ENCODE data around the gene PLEKHB2. TPM values are rescaled to one million over a fixed set of nuclear protein-coding genes. Genes with fewer than 3 reads are reported as not detected.

PLEKHB2 gene, protein sequence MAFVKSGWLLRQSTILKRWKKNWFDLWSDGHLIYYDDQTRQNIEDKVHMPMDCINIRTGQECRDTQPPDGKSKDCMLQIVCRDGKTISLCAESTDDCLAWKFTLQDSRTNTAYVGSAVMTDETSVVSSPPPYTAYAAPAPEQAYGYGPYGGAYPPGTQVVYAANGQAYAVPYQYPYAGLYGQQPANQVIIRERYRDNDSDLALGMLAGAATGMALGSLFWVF
- 53.9 and 54.2 TPM in 2 replicates for total RNA-seq
- long read RNA-seq, full-length matches to known transcripts = 148 of 570 reads
- long read RNA-seq, partial matches to known transcripts = 5 of 570 reads
- long read RNA-seq, other reads (novel, unspliced or antisense) = 417 of 570 reads

DNA sequence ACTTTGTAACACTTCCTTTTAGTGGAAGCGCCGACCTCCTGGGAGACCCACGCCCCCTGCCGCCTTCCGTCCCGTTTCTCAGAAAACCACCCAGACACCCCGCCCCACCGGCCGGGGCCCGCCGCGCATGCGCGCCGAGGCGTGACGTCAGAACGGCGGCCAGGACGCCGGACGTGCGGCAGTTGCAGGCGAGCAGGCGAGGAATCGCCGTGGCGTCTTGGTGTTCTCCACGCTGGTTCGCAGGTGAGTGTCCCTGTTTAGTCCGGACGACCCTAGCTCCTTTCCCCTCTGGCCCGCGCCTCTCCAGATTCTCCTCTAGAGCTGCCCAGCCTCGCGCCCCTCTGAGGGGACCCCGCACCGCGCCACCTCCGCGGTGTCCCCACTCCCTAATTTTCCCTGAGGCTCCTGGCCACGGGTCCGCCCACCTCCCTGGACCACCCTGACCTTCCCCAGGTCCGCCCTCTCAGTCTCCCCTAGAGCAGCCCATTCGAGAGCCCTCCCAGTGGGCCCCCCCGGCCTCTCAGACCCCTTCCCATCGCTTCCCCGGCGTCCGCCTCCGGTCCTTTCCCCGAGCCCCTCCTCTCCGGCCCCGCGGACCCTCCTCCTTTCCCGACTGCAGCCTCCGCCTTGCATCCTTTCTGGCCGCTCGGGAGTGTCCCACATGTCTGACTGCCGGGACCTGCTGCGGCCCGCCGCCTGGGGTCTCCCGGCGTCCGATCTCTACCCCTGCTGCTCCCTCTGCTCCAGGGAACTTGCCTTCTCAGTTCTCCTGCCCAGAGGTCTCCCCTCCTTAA, at the start of gene PLEKHB2:
Gene PLEKHB2, plus strand, starts transcription at position 181 of the 794 bp plus-strand sequence. CDS start 15,606 bp downstream, outside the sequence.
- Mint-ChIP-seq H3K4me1 (ENCODE audit: unreplicated experiment) (peaks cover 34% of the 10 kb centered on the region), H3K9me3 (ENCODE audit: unreplicated experiment) (no peaks in the 10 kb centered on the region), H3K36me3 (ENCODE audit: unreplicated experiment) (peaks cover 9% of the 10 kb centered on the region), H3K27ac (ENCODE audit: unreplicated experiment) (peak within 1 kb of the TSS; percentile 97), H3K27me3 (ENCODE audit: unreplicated experiment) (no peaks in the 10 kb centered on the region), H3K4me3 (ENCODE audit: unreplicated experiment) (peak within 1 kb of the TSS; percentile 99)
- DNase-seq (ENCODE audit: extremely low spot score, unreplicated experiment) = peak; percentile 98
- TF ChIP-seq, protein P1, sequence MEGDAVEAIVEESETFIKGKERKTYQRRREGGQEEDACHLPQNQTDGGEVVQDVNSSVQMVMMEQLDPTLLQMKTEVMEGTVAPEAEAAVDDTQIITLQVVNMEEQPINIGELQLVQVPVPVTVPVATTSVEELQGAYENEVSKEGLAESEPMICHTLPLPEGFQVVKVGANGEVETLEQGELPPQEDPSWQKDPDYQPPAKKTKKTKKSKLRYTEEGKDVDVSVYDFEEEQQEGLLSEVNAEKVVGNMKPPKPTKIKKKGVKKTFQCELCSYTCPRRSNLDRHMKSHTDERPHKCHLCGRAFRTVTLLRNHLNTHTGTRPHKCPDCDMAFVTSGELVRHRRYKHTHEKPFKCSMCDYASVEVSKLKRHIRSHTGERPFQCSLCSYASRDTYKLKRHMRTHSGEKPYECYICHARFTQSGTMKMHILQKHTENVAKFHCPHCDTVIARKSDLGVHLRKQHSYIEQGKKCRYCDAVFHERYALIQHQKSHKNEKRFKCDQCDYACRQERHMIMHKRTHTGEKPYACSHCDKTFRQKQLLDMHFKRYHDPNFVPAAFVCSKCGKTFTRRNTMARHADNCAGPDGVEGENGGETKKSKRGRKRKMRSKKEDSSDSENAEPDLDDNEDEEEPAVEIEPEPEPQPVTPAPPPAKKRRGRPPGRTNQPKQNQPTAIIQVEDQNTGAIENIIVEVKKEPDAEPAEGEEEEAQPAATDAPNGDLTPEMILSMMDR (IDR thresholded peaks at IDR 0.05) = peak; percentile 50

DNA sequence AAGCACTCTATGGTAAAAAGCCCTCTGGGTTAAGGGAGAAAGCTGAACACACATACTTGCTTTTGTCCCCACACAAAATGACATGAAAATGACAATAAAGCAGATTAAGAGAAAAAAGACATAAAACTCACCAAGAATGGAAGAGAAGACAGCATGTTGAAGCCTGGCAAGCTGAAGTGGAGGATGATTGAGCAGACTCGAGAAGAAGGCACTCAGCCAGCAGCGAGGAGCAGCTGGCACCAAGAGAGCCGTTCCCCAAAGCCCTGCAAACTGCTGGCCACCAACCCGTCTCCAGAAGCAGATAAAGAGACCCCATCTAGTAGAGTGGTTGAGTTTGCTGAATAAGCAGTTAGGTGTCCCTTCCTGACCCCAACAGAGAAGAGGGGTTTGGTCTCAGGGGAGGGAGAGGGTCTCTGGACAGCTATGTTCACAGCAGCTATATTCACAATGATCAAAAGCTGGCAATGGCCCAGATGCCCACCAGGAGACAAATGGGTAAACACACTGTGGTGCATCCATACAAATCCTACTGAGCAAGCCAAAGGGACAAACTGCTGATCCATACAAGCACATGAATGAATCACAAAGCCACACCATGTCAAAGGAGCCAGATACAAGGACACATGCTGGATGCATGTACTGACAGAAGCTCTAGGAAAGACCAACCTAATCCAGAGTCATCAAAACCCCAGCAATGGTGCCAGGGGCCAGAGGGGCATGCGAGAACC, 48.8 kb upstream of the PLEKHB2 start:
- peaks cover 25% of the 10 kb centered on the region for H3K4me1 Mint-ChIP-seq (ENCODE audit: unreplicated experiment)
- no peaks in the 10 kb centered on the region for H3K9me3 Mint-ChIP-seq (ENCODE audit: unreplicated experiment)
- peak overlapping the region; percentile 1 for H3K4me3 Mint-ChIP-seq (ENCODE audit: unreplicated experiment)
- no peak for DNase-seq (ENCODE audit: extremely low spot score, unreplicated experiment)
- TF ChIP-seq, protein P1 (IDR thresholded peaks at IDR 0.05) = no peak
- H3K36me3 Mint-ChIP-seq (ENCODE audit: unreplicated experiment) = peaks cover 35% of the 10 kb centered on the region
- H3K27me3 Mint-ChIP-seq (ENCODE audit: unreplicated experiment) = no peaks in the 10 kb centered on the region
- H3K27ac Mint-ChIP-seq (ENCODE audit: unreplicated experiment) = peak overlapping the region; percentile 40

DNA sequence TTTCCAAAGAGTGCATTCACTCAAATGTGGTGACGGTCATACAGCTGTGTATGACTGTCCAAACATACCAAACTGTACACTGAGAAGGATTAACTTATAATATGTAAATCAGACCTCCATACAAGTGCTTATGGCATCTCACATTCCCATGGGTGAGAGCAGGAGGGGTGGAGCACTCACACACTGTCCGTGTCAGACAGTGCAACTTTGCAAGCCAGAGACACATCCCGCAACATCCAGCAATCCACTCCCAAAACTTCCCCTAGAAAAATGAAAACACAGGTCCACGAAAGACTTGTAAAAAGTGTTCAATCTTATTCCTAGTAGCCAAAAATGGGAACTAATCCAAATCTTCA, 48.2 kb upstream of the PLEKHB2 start:
- no peaks in the 10 kb centered on the region for H3K9me3 Mint-ChIP-seq (ENCODE audit: unreplicated experiment)
- H3K36me3 Mint-ChIP-seq (ENCODE audit: unreplicated experiment) = peaks cover 29% of the 10 kb centered on the region
- DNase-seq (ENCODE audit: extremely low spot score, unreplicated experiment) = no peak
- H3K4me3 Mint-ChIP-seq (ENCODE audit: unreplicated experiment) = no peak overlapping the region
- peaks cover 25% of the 10 kb centered on the region for H3K4me1 Mint-ChIP-seq (ENCODE audit: unreplicated experiment)
- H3K27me3 Mint-ChIP-seq (ENCODE audit: unreplicated experiment) = no peaks in the 10 kb centered on the region
- no peak overlapping the region for H3K27ac Mint-ChIP-seq (ENCODE audit: unreplicated experiment)
- TF ChIP-seq, protein P1 (IDR thresholded peaks at IDR 0.05) = no peak

DNA sequence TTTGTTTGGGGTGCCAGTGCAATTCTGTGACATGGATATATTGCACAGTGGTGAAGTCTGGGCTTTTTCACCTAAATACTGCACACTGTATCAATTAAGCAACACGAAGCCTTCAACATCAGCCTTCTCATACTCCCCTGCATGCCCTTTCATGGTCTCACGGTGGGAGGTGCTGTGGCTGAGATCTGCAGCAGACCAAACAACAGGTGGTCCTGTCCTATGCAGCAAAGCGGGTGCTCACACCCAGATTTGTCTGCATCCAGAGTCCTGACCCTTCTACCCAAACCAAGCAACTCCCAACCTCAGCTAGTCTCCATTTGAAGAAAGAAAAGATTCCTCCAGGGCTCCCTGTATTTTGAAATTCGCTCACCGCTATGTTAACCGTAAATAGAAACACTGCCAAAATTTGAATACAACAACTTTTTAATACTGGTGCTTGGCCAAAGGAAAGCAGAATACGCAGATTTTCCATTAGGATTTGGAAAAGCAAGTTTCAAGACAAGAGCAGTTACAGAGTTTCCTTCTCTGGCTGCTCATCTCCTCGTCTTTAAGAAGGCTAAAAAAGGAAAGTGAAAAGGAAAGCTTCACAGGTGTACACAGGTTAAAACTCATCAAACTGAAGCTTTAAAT, 46.8 kb upstream of the PLEKHB2 start:
- Mint-ChIP-seq H3K36me3 (ENCODE audit: unreplicated experiment) (peaks cover 21% of the 10 kb centered on the region), H3K9me3 (ENCODE audit: unreplicated experiment) (no peaks in the 10 kb centered on the region), H3K27ac (ENCODE audit: unreplicated experiment) (no peak overlapping the region), H3K4me3 (ENCODE audit: unreplicated experiment) (no peak overlapping the region), H3K4me1 (ENCODE audit: unreplicated experiment) (peaks cover 28% of the 10 kb centered on the region), H3K27me3 (ENCODE audit: unreplicated experiment) (no peaks in the 10 kb centered on the region)
- TF ChIP-seq, protein P1 (IDR thresholded peaks at IDR 0.05) = no peak
- no peak for DNase-seq (ENCODE audit: extremely low spot score, unreplicated experiment)

Measured in osteocyte (in vitro differentiated cells).